ENCODE measurements around the gene CKAP4. TPM values are rescaled to one million over a fixed set of nuclear protein-coding genes. Genes with fewer than 3 reads are reported as not detected.
A peak's percentile ranks its signal among the peaks of the same experiment; 100 is the strongest.
"Not testable (repeated sequence)": the region's sequence is repeated elsewhere in the genome, so short reads cannot be mapped to it uniquely, and the experiment has no call there.

CKAP4 gene
- polyA plus RNA-seq, 2 of the 4 experiments (the other 2 are of a cell fraction): 70.4 to 108 TPM

- peaks cover 31% of the 10 kb centered on the region for H3K4me1 ChIP-seq
- H3K27ac ChIP-seq: peak overlapping the region; percentile 95 to 98
- ChIA-PET POLR2A (no interaction called here), CTCF (no interaction called here)
- FAIRE-seq (no peak), ATAC-seq (peak in 1 of 2 experiments; percentile 50; a peak in 3 of 6 replicates), DNase-seq (ENCODE audit: low read depth in 1 of 2, low spot score in 1 of 2) (no peak)
- H3K4me2 ChIP-seq: peak overlapping the region; percentile 37
- H3K9me3 ChIP-seq: 0 out of 3 replicates have a peak, but pooled peaks cover 5% of the 10 kb centered on the region
- no peak overlapping the region for H3K4me3 ChIP-seq
- 96% methylated on average over 1 of the region's 1 CpG for WGBS (ENCODE audit: missing lambda C conversion rate)
- TF ChIP-seq, protein P1, sequence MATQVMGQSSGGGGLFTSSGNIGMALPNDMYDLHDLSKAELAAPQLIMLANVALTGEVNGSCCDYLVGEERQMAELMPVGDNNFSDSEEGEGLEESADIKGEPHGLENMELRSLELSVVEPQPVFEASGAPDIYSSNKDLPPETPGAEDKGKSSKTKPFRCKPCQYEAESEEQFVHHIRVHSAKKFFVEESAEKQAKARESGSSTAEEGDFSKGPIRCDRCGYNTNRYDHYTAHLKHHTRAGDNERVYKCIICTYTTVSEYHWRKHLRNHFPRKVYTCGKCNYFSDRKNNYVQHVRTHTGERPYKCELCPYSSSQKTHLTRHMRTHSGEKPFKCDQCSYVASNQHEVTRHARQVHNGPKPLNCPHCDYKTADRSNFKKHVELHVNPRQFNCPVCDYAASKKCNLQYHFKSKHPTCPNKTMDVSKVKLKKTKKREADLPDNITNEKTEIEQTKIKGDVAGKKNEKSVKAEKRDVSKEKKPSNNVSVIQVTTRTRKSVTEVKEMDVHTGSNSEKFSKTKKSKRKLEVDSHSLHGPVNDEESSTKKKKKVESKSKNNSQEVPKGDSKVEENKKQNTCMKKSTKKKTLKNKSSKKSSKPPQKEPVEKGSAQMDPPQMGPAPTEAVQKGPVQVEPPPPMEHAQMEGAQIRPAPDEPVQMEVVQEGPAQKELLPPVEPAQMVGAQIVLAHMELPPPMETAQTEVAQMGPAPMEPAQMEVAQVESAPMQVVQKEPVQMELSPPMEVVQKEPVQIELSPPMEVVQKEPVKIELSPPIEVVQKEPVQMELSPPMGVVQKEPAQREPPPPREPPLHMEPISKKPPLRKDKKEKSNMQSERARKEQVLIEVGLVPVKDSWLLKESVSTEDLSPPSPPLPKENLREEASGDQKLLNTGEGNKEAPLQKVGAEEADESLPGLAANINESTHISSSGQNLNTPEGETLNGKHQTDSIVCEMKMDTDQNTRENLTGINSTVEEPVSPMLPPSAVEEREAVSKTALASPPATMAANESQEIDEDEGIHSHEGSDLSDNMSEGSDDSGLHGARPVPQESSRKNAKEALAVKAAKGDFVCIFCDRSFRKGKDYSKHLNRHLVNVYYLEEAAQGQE (IDR thresholded peaks at IDR 0.05): 0 out of 2 replicates have a peak, but pooled peaks have one; percentile 23
- TF ChIP-seq, protein P2, sequence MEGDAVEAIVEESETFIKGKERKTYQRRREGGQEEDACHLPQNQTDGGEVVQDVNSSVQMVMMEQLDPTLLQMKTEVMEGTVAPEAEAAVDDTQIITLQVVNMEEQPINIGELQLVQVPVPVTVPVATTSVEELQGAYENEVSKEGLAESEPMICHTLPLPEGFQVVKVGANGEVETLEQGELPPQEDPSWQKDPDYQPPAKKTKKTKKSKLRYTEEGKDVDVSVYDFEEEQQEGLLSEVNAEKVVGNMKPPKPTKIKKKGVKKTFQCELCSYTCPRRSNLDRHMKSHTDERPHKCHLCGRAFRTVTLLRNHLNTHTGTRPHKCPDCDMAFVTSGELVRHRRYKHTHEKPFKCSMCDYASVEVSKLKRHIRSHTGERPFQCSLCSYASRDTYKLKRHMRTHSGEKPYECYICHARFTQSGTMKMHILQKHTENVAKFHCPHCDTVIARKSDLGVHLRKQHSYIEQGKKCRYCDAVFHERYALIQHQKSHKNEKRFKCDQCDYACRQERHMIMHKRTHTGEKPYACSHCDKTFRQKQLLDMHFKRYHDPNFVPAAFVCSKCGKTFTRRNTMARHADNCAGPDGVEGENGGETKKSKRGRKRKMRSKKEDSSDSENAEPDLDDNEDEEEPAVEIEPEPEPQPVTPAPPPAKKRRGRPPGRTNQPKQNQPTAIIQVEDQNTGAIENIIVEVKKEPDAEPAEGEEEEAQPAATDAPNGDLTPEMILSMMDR (IDR thresholded peaks at IDR 0.05): no peak
Observed at GRCh38 chr12:106288101-106288493, 40.3 kb upstream of the CKAP4 start.

DNA sequence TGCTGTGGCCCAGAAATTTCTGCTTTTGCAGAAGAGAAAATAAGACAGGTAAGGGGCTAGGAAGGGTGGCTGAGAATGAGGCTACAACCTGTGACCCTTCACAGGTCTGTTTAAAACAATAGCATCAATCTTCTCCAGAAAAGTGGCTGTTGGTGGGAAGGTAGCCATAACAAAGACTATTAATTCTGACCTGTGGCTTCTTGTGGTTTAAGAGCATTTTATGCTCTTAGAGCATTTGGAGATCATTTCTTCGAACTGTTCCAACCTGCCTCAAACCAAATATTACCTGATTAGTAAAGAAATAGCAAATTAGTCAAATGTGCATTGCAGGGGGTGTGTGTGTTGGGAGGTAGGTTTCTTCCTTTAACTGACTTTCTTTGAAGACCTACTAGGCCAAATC lies 39.5 kb upstream of the CKAP4 start:
- POLR2A ChIA-PET: no interaction called here
- DNase-seq (ENCODE audit: low read depth in 1 of 2, low spot score in 1 of 2) (no peak), ATAC-seq (no peak), FAIRE-seq (no peak)
- H3K9me3 ChIP-seq: peaks cover 5% of the 10 kb centered on the region; the same call in 1 of the 3 replicates
- CTCF ChIA-PET: no interaction called here
- H3K27ac ChIP-seq: peak overlapping the region; percentile 95 to 98
- H3K4me3 ChIP-seq: no peak overlapping the region
- peaks cover 31% of the 10 kb centered on the region for H3K4me1 ChIP-seq
- TF ChIP-seq FOXS1 (CRISPR knock-in tag; IDR thresholded peaks at IDR 0.05) (no peak), GATA3 (IDR thresholded peaks at IDR 0.05; ENCODE audit: borderline replicate concordance) (no peak), CHD2 (IDR thresholded peaks at IDR 0.05; ENCODE audit: low read length, partially characterized antibody) (no peak), TFCP2L1 (CRISPR knock-in tag; IDR thresholded peaks at IDR 0.05) (no peak)
- WGBS (ENCODE audit: missing lambda C conversion rate): 83% methylated on average over 1 of the region's 1 CpG
- H3K4me2 ChIP-seq: peak overlapping the region; percentile 37

- FAIRE-seq; H3K4me3 ChIP-seq; H3K4me2 ChIP-seq; POLR2A ChIA-PET; ATAC-seq; DNase-seq (ENCODE audit: low read depth in 1 of 2, low spot score in 1 of 2): not testable (repeated sequence)
- CTCF ChIA-PET: interaction anchor here (1.6 to 5.6 kb wide), 2 partner anchors 9 to 60 kb away, joined by 6 to 43 read pairs; no protein-coding TSS in a partner anchor
- WGBS (ENCODE audit: missing lambda C conversion rate): 78% methylated on average over 14 of the region's 14 CpGs
- peaks cover 11% of the 10 kb centered on the region; the same call in 2 of the 3 replicates for H3K9me3 ChIP-seq
- peaks cover 31% of the 10 kb centered on the region for H3K4me1 ChIP-seq
- peak overlapping the region; percentile 95 to 98 for H3K27ac ChIP-seq
Observed at GRCh38 chr12:106286576-106287162, 38.8 kb upstream of the CKAP4 start.

DNA sequence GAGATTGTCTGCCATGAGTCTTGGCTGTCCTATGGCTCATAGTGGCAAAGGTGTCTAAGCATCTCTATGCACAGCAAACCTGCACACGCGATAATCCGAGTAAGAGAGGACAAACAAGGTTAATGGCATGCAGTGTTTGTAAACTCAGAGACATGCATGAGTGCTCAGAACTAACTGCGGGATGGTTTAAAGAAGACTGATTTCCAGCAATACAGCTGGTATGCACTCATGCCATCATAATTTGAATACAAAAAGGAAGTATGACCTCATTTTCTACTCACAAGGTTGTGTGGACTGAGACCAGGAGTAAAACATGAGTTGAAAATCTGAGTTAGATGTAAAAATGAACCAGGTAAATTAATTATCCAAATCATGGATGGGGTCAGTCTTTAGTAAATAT lies 38.2 kb upstream of the CKAP4 start:
- Histone ChIP-seq H3K9me3 (peaks cover 11% of the 10 kb centered on the region; the same call in 2 of the 3 replicates), H3K4me3 (no peak overlapping the region), H3K27ac (peak overlapping the region in 1 of 2 experiments; percentile 55; a peak in 3 of 6 replicates), H3K4me1 (peaks cover 26% of the 10 kb centered on the region), H3K4me2 (no peak overlapping the region)
- ATAC-seq (no peak), FAIRE-seq (no peak), DNase-seq (ENCODE audit: low read depth in 1 of 2, low spot score in 1 of 2) (no peak)
- no peak for TF ChIP-seq CBX8 (IDR thresholded peaks at IDR 0.05)
- no peak for TF ChIP-seq RAD21 (conservative IDR thresholded peaks at IDR 0.05 in 1 of 2, IDR thresholded peaks at IDR 0.05 in 1 of 2)
- TF ChIP-seq POLR2AphosphoS2 (conservative IDR thresholded peaks at IDR 0.05; ENCODE audit: low read length): no peak
- no peak for TF ChIP-seq SMC3 (IDR thresholded peaks at IDR 0.05)
- TF ChIP-seq TFCP2L1 (CRISPR knock-in tag; IDR thresholded peaks at IDR 0.05): no peak
- TF ChIP-seq ESRRA (IDR thresholded peaks at IDR 0.05; ENCODE audit: borderline replicate concordance, low read length): no peak
- TF ChIP-seq CHD2 (IDR thresholded peaks at IDR 0.05; ENCODE audit: low read length, partially characterized antibody): no peak
- CTCF ChIA-PET: interaction anchor here (0.5 to 5.6 kb wide), 3 partner anchors 10 to 60 kb away, joined by 3 to 43 read pairs (median 6); no protein-coding TSS in a partner anchor
- POLR2A ChIA-PET: no interaction called here
- 82% methylated on average over 4 of the region's 4 CpGs for WGBS (ENCODE audit: missing lambda C conversion rate)
